HG02642 (cell line): ENCODE measurements around the gene DDIT4.
A peak's percentile ranks its signal among the peaks of the same experiment; 100 is the strongest.
"Not testable (repeated sequence)": the region's sequence is repeated elsewhere in the genome, so short reads cannot be mapped to it uniquely, and the experiment has no call there.

Experiments
- ATAC-seq: cut with Tn5 transposase; IDR thresholded peaks from one replicate; pipeline ENCODE4 v1.9.1; 2021; ENCODE audit warnings: mild to moderate bottlenecking; ENCODE audit not compliant: unreplicated experiment, poor library complexity

Gene DDIT4

DNA sequence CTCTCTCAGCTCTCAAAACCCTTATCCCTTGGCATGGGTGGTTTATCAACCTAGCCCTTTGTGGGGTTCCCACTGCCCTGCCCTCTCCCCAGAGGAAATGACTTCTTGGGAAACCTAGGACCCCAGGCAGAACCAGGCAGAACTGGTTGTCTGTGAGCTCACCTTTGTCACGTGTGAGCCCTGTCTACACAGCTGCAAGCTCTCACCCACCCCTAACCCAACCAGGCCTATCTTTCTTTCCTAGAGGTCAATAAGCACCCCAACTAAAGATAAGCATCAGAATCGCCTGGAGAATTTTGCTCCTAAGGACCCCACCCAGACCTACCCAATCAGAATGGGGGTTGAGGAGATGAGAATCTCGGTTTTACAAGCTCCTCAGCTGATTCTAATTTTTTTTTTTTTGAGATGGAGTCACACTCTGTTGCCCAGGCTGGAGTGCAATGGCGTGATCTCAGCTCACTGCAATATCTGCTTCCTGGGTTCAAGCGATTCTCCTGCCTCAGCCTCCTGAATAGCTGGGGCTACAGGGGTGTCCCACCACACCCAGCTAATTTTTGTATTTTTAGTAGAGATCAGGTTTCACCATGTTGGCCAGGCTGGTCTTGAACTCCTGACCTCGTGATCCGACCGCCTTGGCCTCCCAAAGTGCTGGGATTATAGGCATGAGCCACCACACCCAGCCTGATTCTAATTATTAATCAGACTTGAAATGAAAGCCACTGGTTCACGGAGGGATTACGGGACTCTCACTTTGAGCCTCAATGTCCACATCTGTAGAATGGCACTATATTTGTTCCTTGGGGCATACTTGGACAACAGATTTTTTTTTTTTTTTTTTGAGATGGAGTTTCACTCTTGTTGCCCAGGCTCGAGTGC lies 7.5 kb upstream of the DDIT4 start:
- no peak for ATAC-seq

DNA sequence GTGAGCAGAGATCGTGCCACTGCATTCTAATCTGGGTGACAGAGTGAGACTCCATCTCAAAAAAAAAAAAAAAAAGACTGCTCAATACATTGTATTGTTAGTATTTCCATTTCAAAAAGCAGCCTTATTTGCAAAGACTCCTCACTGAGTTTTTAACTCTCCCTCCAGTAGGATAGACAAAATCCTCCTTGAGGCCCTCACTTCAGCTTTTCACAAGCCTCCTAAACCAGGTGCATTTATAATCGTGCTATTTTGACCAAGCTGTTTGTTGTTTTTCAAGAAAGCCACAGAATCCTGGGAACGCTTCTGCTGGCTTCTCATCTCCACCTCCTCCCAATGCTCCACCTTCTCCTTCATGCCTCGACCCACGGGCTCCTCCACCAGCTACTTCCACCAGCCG lies 6.3 kb upstream of the DDIT4 start:
- ATAC-seq = no peak

DNA sequence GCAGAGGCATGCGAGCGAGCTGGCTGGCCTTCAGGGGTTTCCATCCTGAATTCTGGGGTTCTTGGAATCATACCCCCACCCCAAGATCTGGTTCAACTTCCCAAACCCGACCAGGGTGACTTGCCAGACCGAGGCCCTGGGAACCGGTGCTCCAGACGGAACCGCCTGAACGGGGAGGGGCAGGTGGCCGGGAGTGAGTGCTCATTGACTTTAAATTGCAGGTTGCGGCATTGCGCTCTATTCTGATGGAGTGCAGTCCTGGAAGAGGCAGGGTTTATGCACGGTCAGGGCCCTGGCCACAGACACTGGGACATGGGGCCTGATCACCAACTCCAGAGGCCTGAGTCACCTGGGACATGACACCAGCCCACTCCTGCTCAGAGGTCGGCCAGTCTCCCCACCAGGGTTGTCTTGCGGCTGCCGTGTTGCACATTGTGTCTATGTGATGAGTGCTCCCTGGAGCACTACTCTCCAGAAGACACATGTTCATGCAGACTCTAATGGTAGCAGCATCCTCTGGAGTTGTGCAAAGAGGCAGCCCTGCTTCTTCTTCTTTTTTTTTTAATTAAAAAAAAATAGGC lies 5.8 kb upstream of the DDIT4 start:
- ATAC-seq = no peak

DNA sequence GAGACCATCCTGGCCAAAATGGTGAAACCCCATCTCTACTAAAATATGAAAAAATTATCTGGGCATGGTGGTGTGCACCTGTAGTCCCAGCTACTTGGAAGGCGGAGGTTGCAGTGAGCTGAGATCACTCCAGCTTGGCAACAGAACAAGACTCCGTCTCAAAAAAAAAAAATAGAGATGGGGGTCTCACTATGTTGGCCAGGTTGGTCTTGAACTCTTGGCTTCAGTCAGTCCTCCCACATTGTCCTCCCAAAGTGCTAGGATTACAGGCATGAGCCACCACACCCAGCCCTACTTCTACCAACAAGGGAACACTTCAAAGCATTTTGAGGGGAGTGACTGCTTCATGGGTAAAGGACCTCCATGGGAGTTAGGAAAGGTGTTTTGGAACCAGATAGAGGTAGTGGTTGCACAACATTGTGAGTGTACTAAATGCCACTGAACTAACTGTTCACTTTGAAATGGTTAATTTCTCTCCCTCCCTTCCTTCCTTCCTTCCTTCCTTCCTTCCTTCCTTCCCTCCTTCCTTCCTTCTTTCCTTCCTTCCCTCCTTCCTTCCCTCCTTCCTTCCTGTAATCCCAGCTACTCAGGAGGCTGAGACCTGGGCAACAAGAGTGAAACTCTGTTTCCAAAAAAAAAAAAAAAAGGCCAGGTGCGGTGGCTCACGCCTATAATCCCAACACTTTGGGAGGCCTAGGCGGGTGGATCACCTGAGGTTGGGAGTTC lies 5.1 kb upstream of the DDIT4 start:
- not testable (repeated sequence) for ATAC-seq

DNA sequence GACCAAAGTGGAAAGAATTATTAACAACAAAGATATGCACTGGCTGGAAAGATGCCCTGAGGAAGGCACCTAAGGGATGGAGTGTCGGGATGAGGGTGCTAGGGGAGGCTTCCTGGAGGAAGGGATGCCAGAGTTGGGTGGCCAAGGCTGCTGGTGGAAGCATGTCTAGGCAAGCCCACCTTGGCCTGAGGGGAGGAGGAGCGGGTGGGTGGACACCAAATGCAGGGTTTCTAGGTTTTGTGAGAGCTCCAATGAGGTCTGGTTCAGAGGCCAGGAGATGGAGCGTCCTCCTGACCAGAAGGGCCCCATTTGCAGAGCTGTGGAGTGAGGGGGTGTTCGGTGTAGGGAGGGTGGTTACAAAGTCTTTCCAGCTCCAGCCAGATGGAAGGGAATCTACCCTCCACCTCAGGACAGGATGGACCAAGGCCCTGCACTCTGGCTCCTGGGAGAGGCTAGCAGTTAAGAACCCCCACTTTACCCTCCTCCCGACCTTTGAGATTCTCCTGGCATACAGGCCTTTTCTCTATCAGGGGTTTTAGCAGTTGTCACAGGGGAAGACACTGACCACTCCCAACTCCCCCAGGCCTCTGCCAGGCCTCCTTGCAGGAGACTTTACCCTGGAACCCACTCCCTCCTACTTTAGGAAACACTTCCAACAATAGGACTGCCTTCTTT lies 3.0 kb upstream of the DDIT4 start:
- ATAC-seq = no peak

DNA sequence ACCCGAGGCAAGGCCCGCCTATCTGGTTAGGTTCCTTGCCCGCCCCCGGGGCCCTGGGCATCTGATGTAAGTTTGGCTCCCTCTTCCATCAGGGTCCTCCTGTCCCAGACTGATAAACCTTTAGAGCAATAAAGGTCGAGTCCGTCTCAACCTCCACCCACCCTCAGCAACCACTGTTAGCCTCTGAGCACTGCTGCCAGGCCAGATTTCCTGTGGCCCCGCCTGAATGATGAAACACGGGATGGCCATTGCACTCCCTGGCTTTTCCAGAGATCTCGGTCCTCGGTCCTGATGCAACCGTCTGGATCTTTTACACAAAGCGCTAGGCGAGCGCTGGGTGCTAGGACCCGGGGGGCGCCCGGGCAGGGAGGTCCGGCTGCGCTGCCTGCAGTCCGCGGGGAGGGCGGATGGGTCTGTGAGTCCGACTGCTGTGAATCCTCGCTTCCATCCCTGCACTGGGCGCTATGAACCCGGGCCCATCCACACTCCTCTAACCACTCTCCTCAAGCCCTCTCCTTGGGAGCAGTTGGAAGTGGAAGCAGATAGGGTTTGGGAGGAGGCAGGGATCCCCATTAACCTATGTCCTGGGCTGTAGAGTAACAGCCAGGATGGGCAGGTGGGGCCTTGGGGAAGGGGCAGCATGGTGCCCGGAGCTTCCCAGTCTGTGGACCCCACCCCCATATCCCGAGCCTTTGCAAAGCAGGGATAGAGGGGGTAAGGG lies 875 bp upstream of the DDIT4 start:
- peak; percentile 23 for ATAC-seq

DNA sequence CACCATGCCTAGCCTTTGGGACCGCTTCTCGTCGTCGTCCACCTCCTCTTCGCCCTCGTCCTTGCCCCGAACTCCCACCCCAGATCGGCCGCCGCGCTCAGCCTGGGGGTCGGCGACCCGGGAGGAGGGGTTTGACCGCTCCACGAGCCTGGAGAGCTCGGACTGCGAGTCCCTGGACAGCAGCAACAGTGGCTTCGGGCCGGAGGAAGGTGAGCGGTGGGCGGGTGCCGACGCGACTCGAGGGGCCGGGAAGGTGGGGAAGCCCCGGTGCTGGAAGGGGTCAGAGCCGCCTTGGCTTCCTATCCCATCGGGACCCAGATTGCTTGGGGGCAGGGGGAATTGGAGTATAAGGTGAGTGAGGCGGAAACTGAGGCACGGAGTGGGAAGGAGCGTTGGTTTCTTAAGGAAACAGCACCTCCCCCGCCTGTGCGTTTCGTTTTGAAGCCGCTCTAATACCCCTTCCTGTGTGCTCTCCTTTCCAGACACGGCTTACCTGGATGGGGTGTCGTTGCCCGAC lies 547 bp downstream of the DDIT4 start:
- ATAC-seq = peak; percentile 3

DNA sequence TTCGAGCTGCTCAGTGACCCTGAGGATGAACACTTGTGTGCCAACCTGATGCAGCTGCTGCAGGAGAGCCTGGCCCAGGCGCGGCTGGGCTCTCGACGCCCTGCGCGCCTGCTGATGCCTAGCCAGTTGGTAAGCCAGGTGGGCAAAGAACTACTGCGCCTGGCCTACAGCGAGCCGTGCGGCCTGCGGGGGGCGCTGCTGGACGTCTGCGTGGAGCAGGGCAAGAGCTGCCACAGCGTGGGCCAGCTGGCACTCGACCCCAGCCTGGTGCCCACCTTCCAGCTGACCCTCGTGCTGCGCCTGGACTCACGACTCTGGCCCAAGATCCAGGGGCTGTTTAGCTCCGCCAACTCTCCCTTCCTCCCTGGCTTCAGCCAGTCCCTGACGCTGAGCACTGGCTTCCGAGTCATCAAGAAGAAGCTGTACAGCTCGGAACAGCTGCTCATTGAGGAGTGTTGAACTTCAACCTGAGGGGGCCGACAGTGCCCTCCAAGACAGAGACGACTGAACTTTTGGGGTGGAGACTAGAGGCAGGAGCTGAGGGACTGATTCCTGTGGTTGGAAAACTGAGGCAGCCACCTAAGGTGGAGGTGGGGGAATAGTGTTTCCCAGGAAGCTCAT lies 1.1 kb downstream of the DDIT4 start:
- peak; percentile 2 for ATAC-seq

DNA sequence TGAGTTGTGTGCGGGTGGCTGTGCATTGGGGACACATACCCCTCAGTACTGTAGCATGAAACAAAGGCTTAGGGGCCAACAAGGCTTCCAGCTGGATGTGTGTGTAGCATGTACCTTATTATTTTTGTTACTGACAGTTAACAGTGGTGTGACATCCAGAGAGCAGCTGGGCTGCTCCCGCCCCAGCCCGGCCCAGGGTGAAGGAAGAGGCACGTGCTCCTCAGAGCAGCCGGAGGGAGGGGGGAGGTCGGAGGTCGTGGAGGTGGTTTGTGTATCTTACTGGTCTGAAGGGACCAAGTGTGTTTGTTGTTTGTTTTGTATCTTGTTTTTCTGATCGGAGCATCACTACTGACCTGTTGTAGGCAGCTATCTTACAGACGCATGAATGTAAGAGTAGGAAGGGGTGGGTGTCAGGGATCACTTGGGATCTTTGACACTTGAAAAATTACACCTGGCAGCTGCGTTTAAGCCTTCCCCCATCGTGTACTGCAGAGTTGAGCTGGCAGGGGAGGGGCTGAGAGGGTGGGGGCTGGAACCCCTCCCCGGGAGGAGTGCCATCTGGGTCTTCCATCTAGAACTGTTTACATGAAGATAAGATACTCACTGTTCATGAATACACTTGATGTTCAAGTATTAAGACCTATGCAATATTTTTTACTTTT lies 1.8 kb downstream of the DDIT4 start:
- no peak for ATAC-seq

DNA sequence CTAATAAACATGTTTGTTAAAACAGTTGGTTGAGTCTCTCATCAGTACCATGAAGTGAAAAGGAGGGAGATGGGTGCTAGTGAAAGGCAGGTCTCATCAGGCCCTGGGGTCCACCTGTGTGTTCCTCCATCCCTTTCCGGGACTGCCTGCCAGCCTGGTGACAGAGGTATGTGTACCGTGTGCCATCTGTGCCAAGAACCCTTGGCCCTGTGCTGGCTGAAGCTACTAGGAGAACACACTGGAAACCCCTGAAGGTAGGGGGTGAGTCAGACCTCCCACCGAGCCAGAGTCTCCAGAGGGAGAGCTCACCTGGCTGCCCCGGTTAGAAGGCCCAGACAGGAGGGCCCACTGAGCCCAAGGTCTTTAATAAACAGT lies 2.3 kb downstream of the DDIT4 start:
- no peak for ATAC-seq

DNA sequence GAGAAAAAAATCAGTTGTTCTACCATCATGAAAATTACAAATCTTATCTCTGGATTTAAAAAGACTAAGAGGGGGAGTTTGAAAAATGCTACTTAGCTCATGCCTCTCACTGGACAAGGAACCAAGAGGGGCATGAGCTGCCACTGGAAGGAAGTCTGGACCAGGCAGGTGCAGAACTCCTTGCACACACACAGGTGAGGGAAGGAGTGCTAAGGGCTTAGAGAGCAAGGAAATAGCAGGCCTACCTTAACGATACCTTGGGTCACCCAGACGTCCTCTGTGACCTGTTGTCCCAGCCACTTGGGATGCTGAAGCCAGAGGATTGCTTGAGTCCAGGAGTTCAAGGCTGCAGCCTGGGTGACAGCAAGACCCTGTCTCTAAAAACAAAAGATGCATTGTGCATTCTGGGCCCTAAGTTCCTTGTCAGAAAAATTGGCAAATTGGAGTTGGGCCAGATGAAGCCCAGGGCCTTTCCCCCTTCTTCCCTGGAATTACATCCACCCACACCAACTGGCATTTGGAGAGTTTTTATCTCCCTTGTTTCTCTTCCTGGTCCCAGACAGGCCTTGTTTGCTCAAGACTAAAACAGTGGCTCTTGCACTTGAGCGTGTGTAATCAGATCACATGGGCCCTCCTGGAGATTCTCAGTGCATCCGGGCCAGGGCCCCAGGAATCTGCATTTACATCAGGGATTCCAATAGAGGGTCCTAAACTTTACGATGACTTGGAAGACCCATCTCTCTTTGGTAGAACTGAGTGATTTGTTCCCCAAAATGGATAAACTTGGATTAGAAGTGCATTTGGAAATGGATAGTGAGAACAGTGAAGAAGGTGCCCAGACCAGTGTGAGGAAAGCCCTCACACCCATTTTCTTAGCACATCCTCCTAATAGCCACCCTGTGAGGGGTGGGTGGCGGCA lies 3.0 kb downstream of the DDIT4 start:
- no peak for ATAC-seq

DNA sequence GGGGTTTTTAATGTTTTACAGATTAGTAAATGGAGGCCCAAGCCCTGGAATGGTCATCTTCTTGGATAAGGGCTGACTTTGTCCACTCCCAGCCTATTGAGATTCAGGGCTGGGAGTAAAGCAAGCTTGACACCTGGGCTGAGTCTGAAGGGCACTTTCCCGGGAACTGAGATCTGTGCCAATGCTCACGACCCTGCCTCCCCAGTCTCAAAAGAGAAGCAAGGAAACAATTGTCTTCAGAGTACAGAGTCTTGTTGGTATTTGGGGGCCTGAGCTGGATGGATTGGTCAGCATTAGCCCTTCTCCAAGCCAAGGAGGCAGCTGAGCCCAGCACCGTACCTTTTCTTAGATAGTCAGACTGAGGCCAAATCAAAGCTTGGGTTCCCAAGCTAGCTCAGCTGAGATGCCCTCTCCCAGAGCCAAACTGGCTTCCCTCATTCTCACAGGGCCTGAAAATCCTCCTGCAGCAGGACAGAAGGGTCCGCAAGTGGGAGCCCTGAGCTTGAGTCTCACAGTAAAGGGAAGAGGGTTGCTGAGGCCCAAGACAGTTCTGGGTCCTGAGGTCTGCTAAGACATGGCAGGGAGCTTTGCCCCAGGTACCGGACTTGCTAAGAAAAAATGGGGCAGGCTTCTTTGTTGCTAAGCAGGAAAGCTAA lies 3.7 kb downstream of the DDIT4 start:
- ATAC-seq = no peak

DNA sequence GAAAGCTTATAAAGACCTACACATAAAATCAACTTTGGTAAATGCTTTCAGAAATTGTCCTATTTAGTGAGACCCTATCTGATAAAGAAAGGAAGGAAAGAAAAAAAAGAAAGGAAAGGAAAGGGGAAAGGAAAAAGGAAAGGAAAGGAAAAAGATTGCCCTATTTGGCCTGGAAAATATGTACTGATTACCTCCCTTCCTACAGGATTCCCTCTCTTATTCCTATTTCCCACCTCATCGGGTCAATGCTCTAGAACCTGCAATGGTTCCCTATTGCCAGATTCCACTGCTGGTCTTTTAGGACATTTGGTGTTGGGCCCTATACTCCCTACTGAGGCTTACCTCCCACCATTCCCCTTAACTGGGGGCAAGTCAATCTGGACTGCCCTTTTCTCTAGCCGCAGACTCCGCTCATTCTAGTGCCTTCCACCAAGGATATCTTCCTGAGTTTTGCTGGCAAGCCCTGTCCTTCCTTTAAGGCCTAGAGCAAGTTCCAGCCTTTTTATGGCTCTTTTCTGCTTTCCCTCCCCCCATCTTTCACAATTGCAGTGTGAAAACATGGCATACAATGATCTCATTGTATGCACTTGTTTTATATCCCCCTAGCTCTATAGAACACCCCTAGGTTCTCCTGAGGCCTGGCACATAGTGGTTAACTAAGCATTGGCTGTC lies 4.4 kb downstream of the DDIT4 start:
- ATAC-seq = no peak

DNA sequence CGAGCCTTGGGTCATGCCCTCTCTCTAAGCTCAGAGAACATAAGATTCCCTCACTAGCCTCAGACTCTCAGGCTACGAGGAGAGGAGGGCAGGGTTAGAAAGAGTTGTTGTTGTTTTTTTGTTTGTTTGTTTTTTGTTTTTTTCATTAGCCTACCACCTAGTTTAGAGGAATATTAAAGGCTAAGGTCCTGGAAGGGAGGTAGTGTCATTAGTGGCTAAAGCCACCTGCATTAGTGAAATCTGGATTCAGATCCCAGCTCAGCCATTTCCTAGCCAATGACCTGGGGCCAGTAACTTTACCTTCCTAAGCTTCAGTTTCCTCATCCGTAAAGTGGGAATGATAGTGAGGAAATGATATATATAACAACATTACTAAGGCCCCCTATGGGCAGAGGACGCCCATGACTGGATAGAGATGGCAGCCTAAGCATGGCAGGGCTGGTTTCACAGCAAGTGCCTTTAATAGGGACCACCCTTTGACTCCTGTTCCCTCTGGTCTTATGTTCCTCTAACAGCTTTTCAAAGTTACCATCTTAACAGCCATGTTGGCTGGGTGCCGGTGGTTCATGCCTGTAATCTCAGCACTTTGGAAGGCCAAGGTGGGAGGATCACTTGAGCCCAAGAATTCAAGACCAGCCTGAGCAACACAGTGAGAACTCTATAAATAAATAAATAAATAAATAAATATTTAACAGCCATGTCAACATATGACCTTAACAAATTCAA lies 5.1 kb downstream of the DDIT4 start:
- no peak for ATAC-seq

DNA sequence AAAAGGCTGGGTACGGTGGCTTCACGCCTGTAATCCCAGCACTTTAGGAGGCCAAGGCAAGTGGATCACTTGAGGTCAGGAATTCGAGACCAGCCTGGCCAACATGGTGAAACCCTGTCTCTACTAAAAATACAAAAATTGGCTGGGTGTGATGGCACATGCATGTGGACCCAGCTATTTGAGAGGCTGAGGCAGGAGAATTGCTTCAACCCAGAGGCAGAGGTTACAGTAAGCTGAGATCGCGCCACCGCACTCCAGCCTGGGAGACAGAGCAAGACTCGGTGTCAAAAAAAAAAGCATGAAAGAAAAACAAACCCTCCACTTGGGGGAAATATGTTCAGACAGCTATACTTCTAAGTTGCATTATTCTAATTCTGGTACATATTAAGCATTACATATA lies 5.9 kb downstream of the DDIT4 start:
- not testable (repeated sequence) for ATAC-seq

DNA sequence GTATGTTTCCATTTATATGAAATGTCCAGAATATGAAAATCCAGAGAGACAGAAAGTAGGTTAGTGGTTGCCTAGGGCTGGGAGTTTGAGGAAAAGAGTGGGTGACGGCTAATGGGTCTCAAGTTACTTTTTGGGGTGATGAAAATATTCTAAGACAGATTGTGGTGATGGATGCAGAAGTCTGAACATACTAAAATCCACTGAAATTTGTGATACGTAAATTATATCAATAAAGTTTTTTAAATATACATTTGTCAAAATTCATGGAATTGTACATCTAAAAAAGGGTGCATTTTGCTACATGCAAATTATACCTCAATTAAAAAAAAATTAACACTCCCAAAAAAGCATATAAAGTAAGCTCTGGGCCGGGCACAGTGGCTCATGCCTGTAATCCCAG lies 9.4 kb downstream of the DDIT4 start:
- no peak for ATAC-seq
